PFSK-1 (cell line): ENCODE data around the gene CASP7.

Experiments used
- FOXP2 ChIP-seq: optimal IDR thresholded peaks from 2 replicates; pipeline ENCODE3; 2011; ENCODE audit warnings: borderline replicate concordance, control low read depth, inconsistent platforms; ENCODE audit not compliant: insufficient read depth; ENCODE audit errors: extremely low read length, extremely low read depth
- POLR2AphosphoS5 ChIP-seq: IDR thresholded peaks from 2 replicates; pipeline ENCODE4 v1.6.1; 2012; ENCODE audit warnings: low read depth, mild to moderate bottlenecking, control low read depth, low read length, moderate library complexity
- REST ChIP-seq, 2 experiments: IDR thresholded peaks; 2 replicates each; pipeline versions ENCODE4 v1.6.1 to v1.8.0; 2011 to 2012; ENCODE audit warnings: low read depth in 2 of 2, low read length in 2 of 2, control low read depth in 1 of 2, inconsistent platforms in 1 of 2, mild to moderate bottlenecking in 1 of 2, moderate library complexity in 1 of 2; ENCODE audit not compliant: insufficient read depth in 1 of 2
- SIN3A ChIP-seq: IDR thresholded peaks from 2 replicates; pipeline ENCODE4 v1.6.1; 2012; ENCODE audit warnings: mild to moderate bottlenecking, low read length, moderate library complexity, borderline replicate concordance; ENCODE audit not compliant: insufficient read depth
- TAF1 ChIP-seq: IDR thresholded peaks from 2 replicates; pipeline ENCODE4 v1.6.1; 2012; ENCODE audit warnings: low read length, control low read depth, borderline replicate concordance; ENCODE audit not compliant: insufficient read depth

Gene CASP7

GRCh38 chr10:113647812-113648211, 31.9 kb upstream of the CASP7 start:
- TF ChIP-seq SIN3A, result no peak
- no peak for TF ChIP-seq POLR2AphosphoS5
- TF ChIP-seq REST (IDR thresholded peaks at IDR 0.05; ENCODE audit: insufficient read depth in 1 of 2, low read depth in 2 of 2, low read length in 2 of 2), result no peak
- TF ChIP-seq TAF1, result no peak
- TF ChIP-seq FOXP2, result no peak

GRCh38 chr10:113648478-113648877, 31.2 kb upstream of the CASP7 start:
- no peak for TF ChIP-seq REST (IDR thresholded peaks at IDR 0.05; ENCODE audit: insufficient read depth in 1 of 2, low read depth in 2 of 2, low read length in 2 of 2)
- TF ChIP-seq TAF1, result no peak
- TF ChIP-seq POLR2AphosphoS5, result no peak
- TF ChIP-seq SIN3A, result no peak

GRCh38 chr10:113650172-113650571, 29.5 kb upstream of the CASP7 start:
- TF ChIP-seq SIN3A (no peak), REST (IDR thresholded peaks at IDR 0.05; ENCODE audit: insufficient read depth in 1 of 2, low read depth in 2 of 2, low read length in 2 of 2) (no peak), FOXP2 (no peak), TAF1 (no peak), POLR2AphosphoS5 (no peak)

GRCh38 chr10:113651021-113651420, 28.7 kb upstream of the CASP7 start:
- no peak for TF ChIP-seq SIN3A
- TF ChIP-seq FOXP2, result no peak
- no peak for TF ChIP-seq REST (IDR thresholded peaks at IDR 0.05; ENCODE audit: insufficient read depth in 1 of 2, low read depth in 2 of 2, low read length in 2 of 2)
- no peak for TF ChIP-seq TAF1
- TF ChIP-seq POLR2AphosphoS5, result no peak

- no peak for TF ChIP-seq POLR2AphosphoS5
Observed at GRCh38 chr10:113651898-113652297, 27.8 kb upstream of the CASP7 start.
